Caco-2 (cell line): ENCODE data around the gene CCDC47. TPM values are rescaled to one million over a fixed set of nuclear protein-coding genes. Genes with fewer than 3 reads are reported as not detected.

Experiments
- BruUV-seq: library from RNA; stranded (reverse); fragments of 400-500 nt; replicated peaks from 2 replicates; lab custom pipeline; 2021; lab: Mats Ljungman, UMichigan
- CTCF ChIA-PET: fragments of 300-600 bp; sonication (Branson Sonifier 250); formaldehyde crosslinking; loops from one replicate; lab custom pipeline; 2022; ENCODE audit warnings: antibody characterized with exemption; lab: Charles Lee
- POLR2A ChIA-PET: fragments of 300-600 bp; sonication (Branson Sonifier 250); formaldehyde crosslinking; loops from one replicate; lab custom pipeline; 2022; ENCODE audit warnings: antibody characterized with exemption; lab: Charles Lee
- DNase-seq, 2 experiments: peaks; one replicate each; pipeline versions ENCODE4 v3.0.0 to v3.0.0-alpha.2; 2020 to 2022
- H3K27me3 ChIP-seq: replicated peaks from 2 replicates; pipeline ENCODE4 v1.6.0; 2011; ENCODE audit warnings: low read length; ENCODE audit not compliant: control insufficient read depth, insufficient read depth
- H3K36me3 ChIP-seq: 2 replicates; pipeline ENCODE4 v1.5.1; 2011; ENCODE audit warnings: low read length; ENCODE audit not compliant: control insufficient read depth, insufficient read depth
- H3K4me1 ChIP-seq: fragments of 250-450 bp; sonication (Bioruptor Pico); 2 replicates; pipeline ENCODE4 v1.5.1; 2020; ENCODE audit warnings: mild to moderate bottlenecking
- H3K4me3 ChIP-seq: 2 replicates; pipeline ENCODE4 v1.5.1; 2011; ENCODE audit warnings: low read depth, mild to moderate bottlenecking, control low read depth, low read length
- H3K9me3 ChIP-seq: fragments of 250-450 bp; sonication (Bioruptor Pico); 2 replicates; pipeline ENCODE4 v1.5.1; 2020; ENCODE audit warnings: mild to moderate bottlenecking, moderate library complexity
- H3K27ac Mint-ChIP-seq: one replicate; pipeline ENCODE4 v1.8.0; 2022; ENCODE audit warnings: mixed read lengths; ENCODE audit not compliant: unreplicated experiment
- H3K27me3 Mint-ChIP-seq: one replicate; pipeline ENCODE4 v1.8.0; 2022; ENCODE audit warnings: mixed read lengths; ENCODE audit not compliant: insufficient read depth, unreplicated experiment
- H3K36me3 Mint-ChIP-seq: one replicate; pipeline ENCODE4 v1.8.0; 2022; ENCODE audit warnings: mild to moderate bottlenecking, mixed read lengths; ENCODE audit not compliant: insufficient read depth, unreplicated experiment
- H3K4me1 Mint-ChIP-seq: one replicate; pipeline ENCODE4 v1.8.0; 2022; ENCODE audit warnings: low read depth, mixed read lengths; ENCODE audit not compliant: unreplicated experiment
- H3K4me3 Mint-ChIP-seq: one replicate; pipeline ENCODE4 v1.8.0; 2022; ENCODE audit warnings: mild to moderate bottlenecking, moderate library complexity, mixed read lengths; ENCODE audit not compliant: unreplicated experiment
- H3K9me3 Mint-ChIP-seq: one replicate; pipeline ENCODE4 v1.8.0; 2022; ENCODE audit warnings: mixed read lengths; ENCODE audit not compliant: unreplicated experiment
- intact Hi-C: fragments of 100-400 bp; cut with micrococcal nuclease; formaldehyde crosslinking; loops from one replicate; pipeline ENCODE4 v1.10.0; 2022; ENCODE audit not compliant: unreplicated experiment
- total RNA-seq: library from RNA; stranded (reverse); gene quantifications from 2 replicates; pipeline ENCODE4 v1.2.3, GENCODE V29; 2022
- TF ChIP-seq, protein P1 (sequence below), 2 experiments: fragments of 200-600 bp in 1 of 2; IDR thresholded peaks; 1 replicate in 1 of 2; 2 replicates in 1 of 2; pipeline versions ENCODE4 v1.5.1 to v1.8.0; 2011 to 2022; ENCODE audit warnings: antibody characterized with exemption in 1 of 2, control low read depth in 1 of 2, inconsistent platforms in 1 of 2, low read depth in 1 of 2, low read length in 1 of 2, mild to moderate bottlenecking in 1 of 2, moderate library complexity in 1 of 2; ENCODE audit not compliant: insufficient read depth in 1 of 2, severe bottlenecking in 1 of 2, unreplicated experiment in 1 of 2

The CCDC47 gene
- total RNA-seq, 1 experiment from 2014 or later = 125 TPM

DNA sequence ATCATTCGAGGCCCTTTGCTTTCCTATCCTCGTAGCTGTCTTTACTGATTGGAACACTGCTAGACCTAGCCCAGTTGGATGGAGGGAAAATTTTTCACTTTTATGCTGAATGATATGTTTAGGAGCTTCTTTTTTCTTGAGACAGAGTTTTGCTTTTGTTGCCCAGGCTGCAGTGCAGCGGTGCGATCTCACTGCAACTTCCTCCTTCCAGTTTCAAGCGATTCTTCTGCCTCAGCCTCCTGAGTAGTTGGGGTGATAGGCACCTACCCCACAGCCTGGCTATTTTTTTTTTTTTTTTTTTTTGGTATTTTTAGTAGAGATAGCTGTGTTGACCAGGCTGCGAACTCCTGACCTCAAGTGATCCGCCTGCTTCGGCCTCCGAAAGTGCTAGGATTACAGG is 36.6 kb upstream of the CCDC47 start:
- ChIA-PET CTCF (interaction anchor here (0.6 to 1.5 kb wide), 3 partner anchors 34 to 198 kb away, joined by 3 read pairs; no protein-coding TSS in a partner anchor), POLR2A (interaction anchor here (0.6 to 1.6 kb wide), 4 partner anchors 9 to 36 kb away, joined by 4 to 7 read pairs (median 5); partner anchors contain the start of genes CCDC47, DDX42 and PSMC5)
- TF ChIP-seq, protein P1, sequence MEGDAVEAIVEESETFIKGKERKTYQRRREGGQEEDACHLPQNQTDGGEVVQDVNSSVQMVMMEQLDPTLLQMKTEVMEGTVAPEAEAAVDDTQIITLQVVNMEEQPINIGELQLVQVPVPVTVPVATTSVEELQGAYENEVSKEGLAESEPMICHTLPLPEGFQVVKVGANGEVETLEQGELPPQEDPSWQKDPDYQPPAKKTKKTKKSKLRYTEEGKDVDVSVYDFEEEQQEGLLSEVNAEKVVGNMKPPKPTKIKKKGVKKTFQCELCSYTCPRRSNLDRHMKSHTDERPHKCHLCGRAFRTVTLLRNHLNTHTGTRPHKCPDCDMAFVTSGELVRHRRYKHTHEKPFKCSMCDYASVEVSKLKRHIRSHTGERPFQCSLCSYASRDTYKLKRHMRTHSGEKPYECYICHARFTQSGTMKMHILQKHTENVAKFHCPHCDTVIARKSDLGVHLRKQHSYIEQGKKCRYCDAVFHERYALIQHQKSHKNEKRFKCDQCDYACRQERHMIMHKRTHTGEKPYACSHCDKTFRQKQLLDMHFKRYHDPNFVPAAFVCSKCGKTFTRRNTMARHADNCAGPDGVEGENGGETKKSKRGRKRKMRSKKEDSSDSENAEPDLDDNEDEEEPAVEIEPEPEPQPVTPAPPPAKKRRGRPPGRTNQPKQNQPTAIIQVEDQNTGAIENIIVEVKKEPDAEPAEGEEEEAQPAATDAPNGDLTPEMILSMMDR (IDR thresholded peaks at IDR 0.05; ENCODE audit: insufficient read depth in 1 of 2, low read depth in 1 of 2, low read length in 1 of 2, severe bottlenecking in 1 of 2, unreplicated experiment in 1 of 2) = no peak
- no peaks in the 10 kb centered on the region for H3K27me3 Mint-ChIP-seq
- intact Hi-C loops = no loop called here
- no peak overlapping the region for H3K4me3 ChIP-seq
- no peak for DNase-seq
- H3K27me3 ChIP-seq = no peaks in the 10 kb centered on the region
- H3K36me3 Mint-ChIP-seq = peaks cover 100% of the 10 kb centered on the region
- peaks cover 18% of the 10 kb centered on the region for H3K4me1 Mint-ChIP-seq
- BruUV-seq = no TSS peak
- no peaks in the 10 kb centered on the region for H3K9me3 ChIP-seq
- H3K4me3 Mint-ChIP-seq = no peak overlapping the region
- H3K4me1 ChIP-seq = peaks cover 8% of the 10 kb centered on the region
- no peaks in the 10 kb centered on the region for H3K9me3 Mint-ChIP-seq
- peaks cover 5% of the 10 kb centered on the region for H3K36me3 ChIP-seq
- H3K27ac Mint-ChIP-seq = peak overlapping the region; percentile 26

DNA sequence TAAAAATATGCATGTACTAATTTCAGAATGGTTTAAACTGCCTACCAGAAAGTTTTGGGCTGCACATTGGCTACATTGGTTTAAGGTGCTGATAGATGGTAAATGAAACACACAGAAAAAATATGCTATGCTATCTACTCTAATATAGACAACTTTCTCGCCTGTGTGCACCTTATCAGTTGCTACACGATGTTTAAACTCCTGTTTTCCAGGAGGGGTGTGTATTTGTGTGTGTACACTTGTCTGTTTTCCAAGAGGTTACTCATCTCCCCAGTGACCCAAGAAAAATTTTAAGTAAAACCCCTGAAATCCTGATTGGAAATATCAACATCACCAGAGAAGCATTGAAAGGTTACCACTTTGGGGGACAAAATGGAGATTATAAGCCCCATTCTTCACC is 32.2 kb upstream of the CCDC47 start:
- CTCF ChIA-PET = no interaction called here
- Mint-ChIP-seq H3K27me3 (no peaks in the 10 kb centered on the region), H3K9me3 (no peaks in the 10 kb centered on the region), H3K27ac (no peak overlapping the region), H3K36me3 (peaks cover 90% of the 10 kb centered on the region), H3K4me3 (no peak overlapping the region), H3K4me1 (peaks cover 18% of the 10 kb centered on the region)
- POLR2A ChIA-PET = no interaction called here
- Histone ChIP-seq H3K4me3 (no peak overlapping the region), H3K9me3 (no peaks in the 10 kb centered on the region), H3K4me1 (peaks cover 8% of the 10 kb centered on the region), H3K36me3 (no peaks in the 10 kb centered on the region; the same call in none of the 2 replicates), H3K27me3 (no peaks in the 10 kb centered on the region)
- BruUV-seq = TSS peak; percentile 8
- intact Hi-C loops = no loop called here
- DNase-seq = no peak
- TF ChIP-seq, protein P1 (IDR thresholded peaks at IDR 0.05; ENCODE audit: insufficient read depth in 1 of 2, low read depth in 1 of 2, low read length in 1 of 2, severe bottlenecking in 1 of 2, unreplicated experiment in 1 of 2) = no peak

DNA sequence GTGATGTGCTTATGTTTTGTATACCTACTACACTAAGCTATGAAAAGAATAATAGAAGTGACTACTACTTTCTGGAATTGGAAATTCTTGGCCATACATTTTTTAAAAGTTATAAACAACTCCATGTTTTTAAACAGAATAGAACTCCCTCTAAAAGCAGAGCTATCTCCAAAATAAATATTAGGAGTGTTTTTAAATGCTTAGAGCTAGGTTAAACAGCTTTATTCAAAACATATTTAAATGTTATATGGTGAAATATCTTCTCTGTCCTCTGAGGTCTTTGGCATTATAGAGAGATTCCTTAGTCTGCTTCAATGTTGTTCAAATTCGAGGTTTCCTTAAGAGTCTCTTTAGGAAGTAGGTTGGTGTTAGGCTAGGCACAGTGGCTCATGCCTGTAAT is 30.9 kb upstream of the CCDC47 start:
- H3K27ac Mint-ChIP-seq = no peak overlapping the region
- ChIA-PET POLR2A (no interaction called here), CTCF (no interaction called here)
- no peaks in the 10 kb centered on the region; the same call in none of the 2 replicates for H3K36me3 ChIP-seq
- no peaks in the 10 kb centered on the region for H3K27me3 Mint-ChIP-seq
- H3K4me3 Mint-ChIP-seq = no peak overlapping the region
- no peaks in the 10 kb centered on the region for H3K9me3 Mint-ChIP-seq
- no peaks in the 10 kb centered on the region for H3K27me3 ChIP-seq
- peaks cover 13% of the 10 kb centered on the region for H3K4me1 Mint-ChIP-seq
- BruUV-seq = no TSS peak
- H3K4me3 ChIP-seq = no peak overlapping the region
- intact Hi-C loops = no loop called here
- H3K4me1 ChIP-seq = peaks cover 8% of the 10 kb centered on the region
- no peaks in the 10 kb centered on the region for H3K9me3 ChIP-seq
- DNase-seq = no peak
- peaks cover 90% of the 10 kb centered on the region for H3K36me3 Mint-ChIP-seq
- TF ChIP-seq, protein P1 (IDR thresholded peaks at IDR 0.05; ENCODE audit: insufficient read depth in 1 of 2, low read depth in 1 of 2, low read length in 1 of 2, severe bottlenecking in 1 of 2, unreplicated experiment in 1 of 2) = no peak
